Activated T-helper 1 cell treated with Interleukin-2 at 50 U/mL for 16 hours (primary cell): ENCODE results near the gene ACLY.
"Not testable (repeated sequence)": the region's sequence is repeated elsewhere in the genome, so short reads cannot be mapped to it uniquely, and the experiment has no call there.

Experiments
- DNase-seq: peaks from one replicate; pipeline ENCODE4 v3.0.0-alpha.2; 2020; ENCODE audit warnings: low read depth

The ACLY gene

GRCh38 chr17:41871789-41872188 is 47.0 kb downstream of the ACLY start:
- DNase-seq: no peak

GRCh38 chr17:41870627-41871026 is 48.1 kb downstream of the ACLY start:
- no peak for DNase-seq

- DNase-seq: no peak
Measured at GRCh38 chr17:41870097-41870496, 48.7 kb downstream of the ACLY start.

- no peak for DNase-seq
Measured at GRCh38 chr17:41869426-41869825, 49.3 kb downstream of the ACLY start.

- no peak for DNase-seq
Measured at GRCh38 chr17:41868568-41868967, 50.2 kb downstream of the ACLY start.

- no peak for DNase-seq
Measured at GRCh38 chr17:41865596-41865893, 53.2 kb downstream of the ACLY start.

- DNase-seq: peak; percentile 83
Measured at GRCh38 chr17:41864836-41865595, 53.7 kb downstream of the ACLY start, which contains the start of gene KLHL11. TSS of gene KLHL11 (minus strand) at chr17:41865423. CDS start at chr17:41865370, 53 bp downstream.

- no peak for DNase-seq
Measured at GRCh38 chr17:41864498-41864835, 54.3 kb downstream of the ACLY start.

GRCh38 chr17:41863074-41863848 is 55.5 kb downstream of the ACLY start:
- no peak for DNase-seq

- no peak for DNase-seq
Measured at GRCh38 chr17:41860254-41860931, 58.4 kb downstream of the ACLY start.

- not testable (repeated sequence) for DNase-seq
Measured at GRCh38 chr17:41851382-41851781, 67.4 kb downstream of the ACLY start.

GRCh38 chr17:41849251-41849990 is 69.3 kb downstream of the ACLY start:
- no peak for DNase-seq

GRCh38 chr17:41848788-41849187 is 70.0 kb downstream of the ACLY start:
- DNase-seq: no peak

GRCh38 chr17:41844971-41845370 is 73.8 kb downstream of the ACLY start:
- DNase-seq: no peak

GRCh38 chr17:41840781-41841180 is 78.0 kb downstream of the ACLY start:
- not testable (repeated sequence) for DNase-seq

- DNase-seq: not testable (repeated sequence)
Measured at GRCh38 chr17:41839448-41839847, 79.3 kb downstream of the ACLY start.

GRCh38 chr17:41837761-41838538 is 80.8 kb downstream of the ACLY start, which contains the start of gene KLHL10:
TSS of gene KLHL10 (plus strand) at chr17:41837825. CDS start at chr17:41837933, 108 bp downstream.
- DNase-seq: no peak

GRCh38 chr17:41836550-41837196 is 82.1 kb downstream of the ACLY start:
- DNase-seq: no peak

GRCh38 chr17:41835800-41836549 is 82.8 kb downstream of the ACLY start, which contains the start of gene NT5C3B:
TSS of gene NT5C3B (minus strand) at chr17:41836232. CDS start at chr17:41836193, 39 bp downstream.
- DNase-seq: peak; percentile 48

GRCh38 chr17:41835214-41835799 is 83.4 kb downstream of the ACLY start:
- DNase-seq: no peak
